Gastroesophageal sphincter (tissue), 3 donors: ENCODE results near the gene CNGA3.

Experiments used
- CTCF ChIP-seq, 4 experiments: fragments of 200-600 bp in 2 of 4; fragments of 450-650 bp in 2 of 4; sonication (generic) in 1 of 4; IDR thresholded peaks; one replicate each; pipeline ENCODE4 v1.5.1; 2017 to 2019; ENCODE audit warnings: antibody characterized with exemption in 4 of 4, mild to moderate bottlenecking in 2 of 4, moderate library complexity in 2 of 4
- POLR2A ChIP-seq, 2 donors: fragments of 450-650 bp; IDR thresholded peaks; one replicate each; pipeline ENCODE4 v1.6.1; 2017; ENCODE audit warnings: antibody characterized with exemption in 2 of 2, mild to moderate bottlenecking in 2 of 2, moderate library complexity in 1 of 2

GRCh38 chr2:98376301-98376910, 30.1 kb downstream of the CNGA3 start:
- TF ChIP-seq CTCF (IDR thresholded peaks at IDR 0.05) = no peak
- TF ChIP-seq POLR2A (IDR thresholded peaks at IDR 0.05) = no peak
